DMS53 (cell line): ENCODE data around the gene PPP1R27.
A peak's percentile ranks its signal among the peaks of the same experiment; 100 is the strongest.

ENCODE experiments used
- DNase-seq: peaks from one replicate; lab custom pipeline; 2025; lab: John Stamatoyannopoulos, UW

The PPP1R27 gene

DNA sequence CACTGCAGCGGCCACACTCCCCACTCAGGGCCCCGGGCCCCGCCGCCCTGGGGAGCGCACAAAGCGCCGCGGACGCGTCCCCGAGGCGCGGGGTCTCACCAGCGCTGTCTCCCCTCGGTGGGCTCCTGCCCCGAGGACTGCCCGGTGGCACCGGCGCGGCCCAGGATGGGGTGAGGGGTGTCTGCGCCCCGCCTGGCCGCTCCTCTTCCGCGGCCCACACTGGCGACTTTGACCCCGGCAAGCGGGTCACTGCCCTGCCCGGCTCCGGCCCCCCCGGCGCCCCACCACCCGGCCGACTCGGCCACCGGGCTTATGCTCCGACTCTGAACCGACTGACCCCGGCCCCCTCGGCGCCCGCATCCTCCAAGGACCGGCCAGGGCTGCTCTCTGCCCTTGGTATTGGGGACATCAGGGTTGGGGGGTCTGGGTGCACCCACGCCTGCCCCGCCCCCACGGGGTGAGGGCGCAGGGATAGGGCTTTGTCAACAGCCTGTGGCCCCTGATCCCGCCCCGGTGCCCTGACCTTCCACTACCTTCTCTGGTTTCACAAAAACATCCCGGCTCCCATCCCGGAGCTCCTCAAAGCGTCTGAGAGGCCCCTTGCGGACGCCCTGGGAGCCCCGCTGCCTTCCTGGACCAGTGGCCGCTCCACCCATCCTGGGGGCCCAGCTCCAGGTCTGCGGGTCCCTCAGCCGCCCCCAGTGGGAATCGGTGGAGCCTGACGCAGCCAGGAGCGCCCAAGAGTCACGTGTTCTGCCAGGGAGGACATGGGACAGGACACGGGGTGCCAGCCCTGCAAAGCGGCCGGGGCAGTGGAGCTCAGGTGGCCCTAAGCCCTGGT, 30.1 kb downstream of the PPP1R27 start:
- DNase-seq, result no peak

- no peak for DNase-seq
These were observed 30.9 kb downstream of the PPP1R27 start, which contains the start of gene GCGR for GRCh38 chr17:81803728-81804558. GCGR (plus strand) TSS chr17:81804150; CDS start chr17:81809019, 4,869 bp downstream.

DNA sequence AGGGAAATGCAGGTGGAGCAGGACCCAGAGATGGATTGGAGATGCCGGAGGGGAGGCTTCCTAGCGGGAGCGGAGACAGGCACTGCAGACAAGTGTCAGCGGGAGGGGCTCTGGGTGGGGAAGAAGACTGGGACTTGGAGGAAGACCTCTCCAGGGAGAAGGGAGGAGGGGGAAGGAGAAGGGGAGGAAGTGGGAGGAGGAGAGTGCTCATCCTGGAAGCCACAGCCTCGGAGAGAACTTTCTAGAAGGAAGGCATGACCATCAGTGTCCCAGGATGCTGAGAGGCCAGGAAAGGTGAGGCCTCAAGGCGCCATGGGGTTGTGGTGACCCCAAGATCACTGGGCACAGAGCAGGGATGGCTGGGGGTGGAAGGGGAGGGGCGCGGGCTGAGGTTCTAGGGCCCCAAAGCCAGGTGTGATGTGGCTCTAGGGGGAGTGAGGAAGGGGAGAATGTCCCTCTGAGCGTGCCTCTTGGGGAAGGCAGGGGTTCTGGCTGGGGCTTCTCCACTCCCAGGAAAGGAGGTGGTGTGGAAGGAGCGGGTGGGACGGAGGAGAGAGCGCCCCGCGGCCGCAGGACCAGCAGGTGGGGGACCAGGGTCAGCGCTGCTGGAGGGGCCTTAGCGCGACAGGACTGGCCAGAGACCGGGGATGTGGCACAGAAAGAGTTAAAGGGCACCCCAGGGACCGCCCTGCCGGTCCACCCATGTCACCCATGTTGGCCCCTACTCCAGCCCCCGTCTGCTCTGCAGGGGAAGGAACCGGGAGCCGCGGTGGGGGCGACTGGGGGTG, 31.8 kb downstream of the PPP1R27 start:
- DNase-seq, result no peak

DNA sequence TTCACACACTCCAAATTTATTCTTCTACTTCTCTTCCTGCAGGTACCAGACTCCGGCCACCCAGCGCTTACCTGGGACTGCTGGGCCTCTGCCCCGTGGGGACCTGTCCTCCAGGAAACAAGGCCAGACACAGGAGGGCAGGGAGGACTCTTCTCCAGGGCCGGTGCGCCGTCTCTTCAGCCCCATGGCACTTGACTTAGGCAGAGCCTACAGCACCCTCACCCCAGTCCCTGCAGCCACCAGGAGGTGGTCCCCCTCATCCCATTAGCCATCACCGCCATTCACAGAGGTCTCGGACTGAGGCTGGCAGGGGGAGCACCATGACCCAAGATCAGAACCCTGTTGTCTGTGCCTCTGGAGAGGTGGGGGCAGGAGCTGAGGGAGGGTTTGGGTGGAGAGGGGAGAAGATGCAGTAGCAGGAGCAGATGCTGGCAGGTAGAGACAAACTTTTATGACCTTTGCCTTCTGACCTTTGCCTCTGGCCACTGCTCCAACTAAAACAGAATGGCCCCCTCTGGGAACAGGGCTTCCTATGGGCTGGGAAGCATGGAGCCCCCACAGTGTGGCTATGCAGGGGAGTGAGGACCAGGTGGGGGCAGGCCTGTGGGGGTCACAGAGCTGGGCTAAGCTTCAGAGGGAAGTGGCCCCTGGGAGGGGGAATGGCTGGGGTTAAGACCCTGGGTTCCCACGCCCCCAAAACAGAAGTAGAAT, 32.6 kb downstream of the PPP1R27 start:
- DNase-seq, result no peak

GRCh38 chr17:81801327-81801726, 33.5 kb downstream of the PPP1R27 start:
- no peak for DNase-seq

DNA sequence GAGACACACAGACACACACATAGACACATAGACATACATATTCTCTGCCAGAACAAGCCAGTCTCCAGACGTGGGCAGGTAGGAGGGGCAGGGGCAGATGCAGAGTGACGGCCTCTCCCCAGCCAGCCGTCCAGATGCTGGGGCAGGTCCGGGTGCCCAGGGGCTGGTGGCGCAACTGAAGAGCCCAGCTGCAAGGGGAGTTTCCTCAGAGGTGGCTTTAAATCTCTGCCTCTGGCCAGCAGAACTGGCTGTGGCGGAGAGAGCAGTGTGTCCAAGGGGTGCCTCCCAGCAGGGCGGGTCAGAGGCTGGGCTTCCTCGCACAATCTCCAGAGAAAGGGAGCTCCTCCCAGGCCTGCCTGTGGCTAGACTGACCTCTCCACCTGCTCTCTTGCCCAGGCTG, 40.3 kb downstream of the PPP1R27 start:
- peak; percentile 65 for DNase-seq

- no peak for DNase-seq
These were observed 40.8 kb downstream of the PPP1R27 start for GRCh38 chr17:81794074-81794476.

DNA sequence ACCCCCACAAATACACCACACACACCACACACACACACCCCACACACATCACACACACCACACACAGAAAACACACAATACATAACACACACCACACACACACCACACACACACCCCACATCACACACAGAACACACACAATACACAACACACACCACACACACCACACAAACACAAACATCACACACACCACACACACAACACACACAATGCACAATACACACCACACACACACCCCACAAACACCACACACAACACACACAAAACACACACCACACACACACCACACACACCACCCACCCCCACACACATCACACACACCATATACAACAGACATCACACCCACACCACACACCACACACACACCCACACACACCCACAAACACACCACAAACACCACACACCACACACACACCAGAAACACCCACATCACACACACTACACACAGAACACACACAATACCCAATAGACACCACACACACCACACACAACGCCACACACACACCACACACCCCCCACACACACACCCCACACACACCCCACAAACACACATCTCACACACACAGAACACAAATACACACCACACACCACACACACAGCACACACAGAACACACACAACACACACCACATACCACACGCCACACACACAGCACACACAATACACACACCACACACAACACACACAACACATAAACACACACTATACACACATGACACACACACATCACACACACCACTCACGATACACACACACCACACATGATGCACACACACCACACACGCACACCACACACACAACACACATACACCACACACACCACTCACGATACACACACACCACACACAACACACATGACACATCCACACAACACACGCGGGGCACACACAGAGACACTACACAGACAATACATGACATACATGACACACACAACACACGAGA, 41.9 kb downstream of the PPP1R27 start:
- DNase-seq, result no peak
